Suprapubic skin (tissue), 3 donors: ENCODE results near the gene ACOT11.

Source experiments
- EP300 ChIP-seq: sonication (generic); formaldehyde crosslinking; IDR thresholded peaks from one replicate; pipeline ENCODE4 v1.6.1; 2017; ENCODE audit warnings: antibody characterized with exemption
- TF ChIP-seq, protein P1 (sequence below), 2 donors: fragments of 200-600 bp in 1 of 2; fragments of 450-650 bp in 1 of 2; sonication (generic) in 1 of 2; IDR thresholded peaks; one replicate each; pipeline ENCODE4 v1.5.1; 2016 to 2019; ENCODE audit warnings: antibody characterized with exemption in 2 of 2, mild to moderate bottlenecking in 1 of 2, moderate library complexity in 1 of 2

DNA sequence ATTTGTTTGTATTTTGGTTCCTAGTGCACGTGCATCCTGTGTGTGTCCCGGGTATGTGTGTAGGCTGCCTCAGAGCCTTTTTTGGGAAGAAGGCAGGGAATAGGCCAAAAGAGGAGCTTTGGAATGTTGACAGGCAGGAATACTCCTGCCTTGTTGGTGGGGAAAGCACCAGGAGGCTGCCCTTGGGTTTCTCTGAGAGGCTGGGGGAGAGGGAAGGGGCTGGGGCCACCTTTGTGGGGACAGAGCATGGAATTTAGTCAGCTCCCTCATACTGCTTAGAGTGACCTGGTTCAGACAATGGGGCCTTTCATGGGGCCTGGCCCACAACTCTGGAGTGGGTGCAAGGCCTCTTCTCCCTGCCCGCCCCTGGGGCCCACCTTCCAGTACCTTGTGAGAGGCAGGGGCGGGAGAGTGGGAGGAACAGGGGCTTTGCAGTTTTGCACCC lies 31.3 kb downstream of the ACOT11 start:
- TF ChIP-seq, protein P1, sequence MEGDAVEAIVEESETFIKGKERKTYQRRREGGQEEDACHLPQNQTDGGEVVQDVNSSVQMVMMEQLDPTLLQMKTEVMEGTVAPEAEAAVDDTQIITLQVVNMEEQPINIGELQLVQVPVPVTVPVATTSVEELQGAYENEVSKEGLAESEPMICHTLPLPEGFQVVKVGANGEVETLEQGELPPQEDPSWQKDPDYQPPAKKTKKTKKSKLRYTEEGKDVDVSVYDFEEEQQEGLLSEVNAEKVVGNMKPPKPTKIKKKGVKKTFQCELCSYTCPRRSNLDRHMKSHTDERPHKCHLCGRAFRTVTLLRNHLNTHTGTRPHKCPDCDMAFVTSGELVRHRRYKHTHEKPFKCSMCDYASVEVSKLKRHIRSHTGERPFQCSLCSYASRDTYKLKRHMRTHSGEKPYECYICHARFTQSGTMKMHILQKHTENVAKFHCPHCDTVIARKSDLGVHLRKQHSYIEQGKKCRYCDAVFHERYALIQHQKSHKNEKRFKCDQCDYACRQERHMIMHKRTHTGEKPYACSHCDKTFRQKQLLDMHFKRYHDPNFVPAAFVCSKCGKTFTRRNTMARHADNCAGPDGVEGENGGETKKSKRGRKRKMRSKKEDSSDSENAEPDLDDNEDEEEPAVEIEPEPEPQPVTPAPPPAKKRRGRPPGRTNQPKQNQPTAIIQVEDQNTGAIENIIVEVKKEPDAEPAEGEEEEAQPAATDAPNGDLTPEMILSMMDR (IDR thresholded peaks at IDR 0.05): no peak
- no peak for TF ChIP-seq EP300
